Fibroblast of lung (primary cell): ENCODE data around the gene MKX.

Source experiments
- EZH2 ChIP-seq: IDR thresholded peaks from 2 replicates; pipeline ENCODE4 v1.5.1; 2012; ENCODE audit warnings: low read length, control low read depth, mild to moderate bottlenecking; ENCODE audit errors: missing control alignments
- TF ChIP-seq, protein P1 (sequence below), 2 donors: IDR thresholded peaks in 1 of 2; conservative IDR thresholded peaks in 1 of 2; 1 replicate in 1 of 2; 2 replicates in 1 of 2; pipeline ENCODE4 v1.5.1; 2011 to 2012; ENCODE audit warnings: low read length in 2 of 2, control low read depth in 1 of 2, inconsistent platforms in 1 of 2, low read depth in 1 of 2, mild to moderate bottlenecking in 1 of 2

DNA sequence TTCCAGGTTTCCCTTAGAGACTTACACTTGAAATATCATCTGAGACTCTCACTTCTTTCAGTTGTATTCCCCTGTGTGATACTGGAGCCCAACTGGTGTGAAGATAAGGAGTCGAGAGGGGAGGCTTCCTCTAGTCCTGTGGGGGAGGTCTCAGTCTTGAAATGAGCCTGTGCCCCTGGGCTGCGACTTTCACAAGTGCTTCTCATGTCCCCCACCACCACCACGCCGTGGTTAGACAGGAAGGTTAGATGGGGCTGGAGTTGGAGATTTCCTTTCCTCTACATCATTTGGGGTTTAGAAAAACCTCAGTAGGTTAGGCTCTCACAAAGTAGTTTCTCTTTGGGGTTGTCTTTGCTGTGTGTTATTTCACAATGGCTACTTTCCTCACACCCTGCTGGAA is 25.6 kb upstream of the MKX start:
- TF ChIP-seq, protein P1, sequence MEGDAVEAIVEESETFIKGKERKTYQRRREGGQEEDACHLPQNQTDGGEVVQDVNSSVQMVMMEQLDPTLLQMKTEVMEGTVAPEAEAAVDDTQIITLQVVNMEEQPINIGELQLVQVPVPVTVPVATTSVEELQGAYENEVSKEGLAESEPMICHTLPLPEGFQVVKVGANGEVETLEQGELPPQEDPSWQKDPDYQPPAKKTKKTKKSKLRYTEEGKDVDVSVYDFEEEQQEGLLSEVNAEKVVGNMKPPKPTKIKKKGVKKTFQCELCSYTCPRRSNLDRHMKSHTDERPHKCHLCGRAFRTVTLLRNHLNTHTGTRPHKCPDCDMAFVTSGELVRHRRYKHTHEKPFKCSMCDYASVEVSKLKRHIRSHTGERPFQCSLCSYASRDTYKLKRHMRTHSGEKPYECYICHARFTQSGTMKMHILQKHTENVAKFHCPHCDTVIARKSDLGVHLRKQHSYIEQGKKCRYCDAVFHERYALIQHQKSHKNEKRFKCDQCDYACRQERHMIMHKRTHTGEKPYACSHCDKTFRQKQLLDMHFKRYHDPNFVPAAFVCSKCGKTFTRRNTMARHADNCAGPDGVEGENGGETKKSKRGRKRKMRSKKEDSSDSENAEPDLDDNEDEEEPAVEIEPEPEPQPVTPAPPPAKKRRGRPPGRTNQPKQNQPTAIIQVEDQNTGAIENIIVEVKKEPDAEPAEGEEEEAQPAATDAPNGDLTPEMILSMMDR (conservative IDR thresholded peaks at IDR 0.05 in 1 of 2, IDR thresholded peaks at IDR 0.05 in 1 of 2; ENCODE audit: low read depth in 1 of 2, low read length in 2 of 2), result no peak
- no peak for TF ChIP-seq EZH2
